Loucy (cell line): ENCODE data around the gene PLD2.

ENCODE experiments used
- H2AFZ ChIP-seq: fragments of 200-600 bp; sonication (generic); 2 replicates; pipeline ENCODE4 v1.6.0; 2016; ENCODE audit warnings: antibody characterized with exemption, mild to moderate bottlenecking, low read length, moderate library complexity
- H3F3A ChIP-seq: fragments of 200-600 bp; 2 replicates; pipeline ENCODE4 v1.6.0; 2016; ENCODE audit warnings: antibody characterized with exemption, low read depth, mild to moderate bottlenecking
- H3K27me3 ChIP-seq: fragments of 200-600 bp; sonication (generic); 2 replicates; pipeline ENCODE4 v1.6.1; 2014; ENCODE audit warnings: low read length, mild to moderate bottlenecking; ENCODE audit not compliant: insufficient read depth, poor library complexity, severe bottlenecking
- H3K36me3 ChIP-seq: fragments of 200-600 bp; sonication (generic); 2 replicates; pipeline ENCODE4 v1.6.1; 2016; ENCODE audit warnings: low read length; ENCODE audit not compliant: insufficient read depth
- H3K4me1 ChIP-seq: fragments of 200-600 bp; sonication (generic); 2 replicates; pipeline ENCODE4 v1.5.1; 2014; ENCODE audit warnings: low read length, mild to moderate bottlenecking; ENCODE audit not compliant: insufficient read depth, poor library complexity, severe bottlenecking
- H3K4me2 ChIP-seq: fragments of 200-600 bp; sonication (generic); 2 replicates; pipeline ENCODE4 v1.6.0; 2014; ENCODE audit warnings: antibody characterized with exemption, low read length, low read depth, mild to moderate bottlenecking; ENCODE audit not compliant: poor library complexity, severe bottlenecking
- H3K4me3 ChIP-seq: fragments of 200-600 bp; sonication (generic); 2 replicates; pipeline ENCODE4 v1.5.1; 2014; ENCODE audit warnings: low read length, mild to moderate bottlenecking, mixed read lengths; ENCODE audit not compliant: poor library complexity, severe bottlenecking
- H3K79me2 ChIP-seq: fragments of 200-600 bp; sonication (generic); 2 replicates; pipeline ENCODE4 v1.6.1; 2014; ENCODE audit warnings: low read length; ENCODE audit not compliant: insufficient read depth
- H3K9ac ChIP-seq: fragments of 200-600 bp; sonication (generic); 2 replicates; pipeline ENCODE4 v1.6.0; 2014; ENCODE audit warnings: mild to moderate bottlenecking, low read depth, low read length, moderate library complexity; ENCODE audit not compliant: poor library complexity, severe bottlenecking
- H3K9me2 ChIP-seq: fragments of 200-600 bp; sonication (generic); replicated peaks from 2 replicates; pipeline ENCODE4 v1.6.1; 2016; ENCODE audit warnings: low read depth, low read length, mixed read lengths
- H3K9me3 ChIP-seq: fragments of 200-600 bp; sonication (generic); 2 replicates; pipeline ENCODE4 v1.6.1; 2014; ENCODE audit warnings: mild to moderate bottlenecking, antibody characterized with exemption, low read length, low read depth; ENCODE audit not compliant: insufficient read depth
- H4K20me1 ChIP-seq: fragments of 200-600 bp; sonication (generic); 2 replicates; pipeline ENCODE4 v1.6.0; 2014; ENCODE audit warnings: antibody characterized with exemption, low read length, mild to moderate bottlenecking; ENCODE audit not compliant: insufficient read depth, poor library complexity, severe bottlenecking
- CTCF ChIP-seq: fragments of 200-600 bp; sonication (generic); conservative IDR thresholded peaks from 2 replicates; pipeline ENCODE4 v1.5.1; 2014; ENCODE audit warnings: mild to moderate bottlenecking, antibody characterized with exemption, low read length
- EZH2phosphoT487 ChIP-seq: fragments of 200-600 bp; IDR thresholded peaks from 2 replicates; pipeline ENCODE4 v1.6.1; 2018; ENCODE audit warnings: antibody characterized with exemption, mild to moderate bottlenecking, moderate library complexity, borderline replicate concordance

Gene PLD2

GRCh38 chr17:4766201-4766600 lies 40.8 kb upstream of the PLD2 start:
- Histone ChIP-seq H3K36me3 (no peaks in the 10 kb centered on the region), H3K9ac (no peak overlapping the region), H3K9me3 (no peaks in the 10 kb centered on the region), H3K4me1 (no peaks in the 10 kb centered on the region), H2AFZ (no peak overlapping the region), H3K27me3 (no peaks in the 10 kb centered on the region), H3K4me3 (no peak overlapping the region), H4K20me1 (no peaks in the 10 kb centered on the region), H3F3A (no peaks in the 10 kb centered on the region), H3K4me2 (no peak overlapping the region), H3K9me2 (no peaks in the 10 kb centered on the region), H3K79me2 (no peaks in the 10 kb centered on the region)
- no peak for TF ChIP-seq EZH2phosphoT487
- no peak for TF ChIP-seq CTCF

GRCh38 chr17:4766723-4767122 lies 40.2 kb upstream of the PLD2 start:
- Histone ChIP-seq H3K9me3 (no peaks in the 10 kb centered on the region), H3K4me1 (no peaks in the 10 kb centered on the region), H3K9me2 (no peaks in the 10 kb centered on the region), H3K9ac (no peak overlapping the region), H3K36me3 (no peaks in the 10 kb centered on the region), H3K79me2 (no peaks in the 10 kb centered on the region), H2AFZ (no peak overlapping the region), H4K20me1 (no peaks in the 10 kb centered on the region), H3K4me2 (no peak overlapping the region), H3K4me3 (no peak overlapping the region), H3K27me3 (no peaks in the 10 kb centered on the region), H3F3A (no peaks in the 10 kb centered on the region)
- TF ChIP-seq CTCF (no peak), EZH2phosphoT487 (no peak)

- Histone ChIP-seq H3K4me2 (no peak overlapping the region), H3K4me3 (no peak overlapping the region), H3K79me2 (no peaks in the 10 kb centered on the region), H3K27me3 (no peaks in the 10 kb centered on the region), H3K9ac (no peak overlapping the region), H4K20me1 (no peaks in the 10 kb centered on the region), H3F3A (no peaks in the 10 kb centered on the region), H2AFZ (no peak overlapping the region), H3K36me3 (no peaks in the 10 kb centered on the region), H3K4me1 (no peaks in the 10 kb centered on the region), H3K9me3 (no peaks in the 10 kb centered on the region), H3K9me2 (no peaks in the 10 kb centered on the region)
- no peak for TF ChIP-seq EZH2phosphoT487
- no peak for TF ChIP-seq CTCF
Measured at GRCh38 chr17:4768298-4768697, 38.7 kb upstream of the PLD2 start.
